Measurements from ENCODE around the gene PNPLA8. TPM values are rescaled to one million over a fixed set of nuclear protein-coding genes. Genes with fewer than 3 reads are reported as not detected.

PNPLA8 gene
- total RNA-seq, 4 donors from 2014 or later, result 28.0 to 49.2 (median 37.8) TPM

GRCh38 chr7:108455998-108456677, 69.8 kb downstream of the PNPLA8 start, which contains the start of gene NRCAM:
Gene NRCAM (minus strand): TSS chr7:108456436. CDS start chr7:108240064, 216,372 bp downstream.
- Histone ChIP-seq H3K4me3 (peak within 1 kb of the TSS; percentile 34 to 63 (median 52)), H3K36me3 (no peaks in the 10 kb centered on the region), H3K4me1 (peaks cover 0 to 37% (median 11%) of the 10 kb centered on the region in 4 donors), H3K27ac (peak within 1 kb of the TSS; percentile 34 to 84 (median 62)), H3K9me3 (no peaks in the 10 kb centered on the region), H3K27me3 (peaks cover 0 to 49% of the 10 kb centered on the region in 2 donors)
- WGBS, 2 donors, result 0% methylated on average over 1 to 49 of the region's 81 CpGs
- no peak for DNase-seq (ENCODE audit: low spot score in 2 of 2)
- TF ChIP-seq, protein P1, sequence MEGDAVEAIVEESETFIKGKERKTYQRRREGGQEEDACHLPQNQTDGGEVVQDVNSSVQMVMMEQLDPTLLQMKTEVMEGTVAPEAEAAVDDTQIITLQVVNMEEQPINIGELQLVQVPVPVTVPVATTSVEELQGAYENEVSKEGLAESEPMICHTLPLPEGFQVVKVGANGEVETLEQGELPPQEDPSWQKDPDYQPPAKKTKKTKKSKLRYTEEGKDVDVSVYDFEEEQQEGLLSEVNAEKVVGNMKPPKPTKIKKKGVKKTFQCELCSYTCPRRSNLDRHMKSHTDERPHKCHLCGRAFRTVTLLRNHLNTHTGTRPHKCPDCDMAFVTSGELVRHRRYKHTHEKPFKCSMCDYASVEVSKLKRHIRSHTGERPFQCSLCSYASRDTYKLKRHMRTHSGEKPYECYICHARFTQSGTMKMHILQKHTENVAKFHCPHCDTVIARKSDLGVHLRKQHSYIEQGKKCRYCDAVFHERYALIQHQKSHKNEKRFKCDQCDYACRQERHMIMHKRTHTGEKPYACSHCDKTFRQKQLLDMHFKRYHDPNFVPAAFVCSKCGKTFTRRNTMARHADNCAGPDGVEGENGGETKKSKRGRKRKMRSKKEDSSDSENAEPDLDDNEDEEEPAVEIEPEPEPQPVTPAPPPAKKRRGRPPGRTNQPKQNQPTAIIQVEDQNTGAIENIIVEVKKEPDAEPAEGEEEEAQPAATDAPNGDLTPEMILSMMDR (IDR thresholded peaks at IDR 0.05), result no peak
- TF ChIP-seq POLR2A (IDR thresholded peaks at IDR 0.05) (no peak), EP300 (IDR thresholded peaks at IDR 0.05) (no peak)

DNA sequence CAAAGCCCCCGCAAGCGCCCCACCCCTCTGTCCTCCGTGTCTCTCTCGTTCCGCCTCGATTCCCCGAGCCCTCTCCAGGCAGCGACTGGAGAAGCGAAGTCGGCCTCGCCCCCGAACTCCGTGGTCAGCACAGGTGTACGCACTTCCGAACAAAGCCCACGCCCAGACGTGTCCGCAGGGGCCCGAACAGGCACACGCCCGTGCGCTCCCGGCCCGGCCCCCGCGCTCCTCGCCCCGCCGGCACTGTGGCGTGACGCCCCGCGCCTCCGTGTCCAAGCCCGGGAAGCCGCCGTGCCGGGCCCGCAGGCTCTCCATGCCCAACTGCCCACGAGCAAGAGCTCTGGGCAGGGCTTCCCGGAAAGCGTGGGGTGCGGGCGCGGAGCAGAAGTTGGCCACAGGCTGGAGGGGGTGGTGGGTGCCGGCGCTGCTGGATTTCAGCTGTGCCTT, 70.4 kb downstream of the PNPLA8 start:
- Histone ChIP-seq H3K27ac (peak overlapping the region; percentile 34 to 84 (median 62)), H3K36me3 (no peaks in the 10 kb centered on the region), H3K4me1 (peaks cover 0 to 37% (median 11%) of the 10 kb centered on the region in 4 donors), H3K9me3 (no peaks in the 10 kb centered on the region), H3K27me3 (peaks cover 0 to 54% of the 10 kb centered on the region in 2 donors), H3K4me3 (peak overlapping the region; percentile 34 to 63 (median 52))
- no peak for TF ChIP-seq EP300 (IDR thresholded peaks at IDR 0.05)
- TF ChIP-seq, protein P1 (IDR thresholded peaks at IDR 0.05), result no peak
- no peak for TF ChIP-seq POLR2A (IDR thresholded peaks at IDR 0.05)
- no peak for DNase-seq (ENCODE audit: low spot score in 2 of 2)
- WGBS, 2 donors, result 1% methylated on average over 10 to 16 of the region's 47 CpGs

DNA sequence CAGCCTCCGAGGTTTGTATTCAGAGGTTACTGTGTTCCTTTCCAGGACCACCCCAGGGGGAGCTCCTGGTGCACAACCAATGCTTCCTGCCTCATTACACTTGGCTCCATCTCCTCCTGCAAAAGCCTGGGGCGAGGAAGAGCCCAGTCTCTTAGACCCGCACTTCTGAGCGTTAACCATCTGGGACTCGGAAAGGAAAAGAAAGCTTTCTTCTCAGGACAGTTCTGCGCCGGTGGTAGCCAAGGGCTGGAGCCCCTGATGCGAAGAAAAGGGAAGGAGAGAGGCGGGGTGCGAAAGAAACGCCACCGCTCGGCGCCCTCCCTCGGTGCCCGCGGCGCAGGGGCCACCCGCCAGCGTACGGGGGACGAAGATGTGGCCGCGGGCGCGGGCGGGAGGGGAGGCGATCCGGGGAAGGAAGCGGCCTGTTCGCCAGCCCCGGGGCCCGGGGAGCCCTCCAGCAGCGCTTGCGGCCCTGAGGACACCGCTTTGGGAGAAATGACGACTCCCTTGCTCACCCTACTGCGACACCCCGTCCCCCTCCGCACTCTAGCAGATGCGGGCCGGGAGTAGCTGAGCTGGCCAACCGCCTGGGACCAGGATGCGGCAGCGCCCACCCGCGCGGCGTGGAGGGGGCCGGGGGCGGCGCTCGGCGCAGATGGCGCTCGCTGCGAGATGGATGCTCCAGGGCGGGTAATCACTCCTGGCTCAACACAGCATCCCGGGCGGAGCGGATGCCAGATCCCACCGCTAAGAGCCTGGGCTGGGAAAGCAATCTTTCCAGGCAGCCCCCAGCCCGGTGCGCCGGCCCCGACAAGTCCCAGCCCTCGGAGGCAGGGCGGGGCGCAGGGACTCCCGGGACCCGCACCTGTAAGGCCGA, 71.0 kb downstream of the PNPLA8 start:
- peaks cover 0 to 58% of the 10 kb centered on the region in 2 donors for H3K27me3 ChIP-seq
- peak overlapping the region; percentile 34 to 63 (median 52) for H3K4me3 ChIP-seq
- 0% methylated on average over 41 to 48 of the region's 72 CpGs for WGBS, 2 donors
- peak overlapping the region; percentile 34 to 84 (median 62) for H3K27ac ChIP-seq
- TF ChIP-seq POLR2A (IDR thresholded peaks at IDR 0.05) (no peak), EP300 (IDR thresholded peaks at IDR 0.05) (peak in 1 of 2 donors; percentile 31)
- no peaks in the 10 kb centered on the region for H3K9me3 ChIP-seq
- peaks cover 0 to 37% (median 11%) of the 10 kb centered on the region in 4 donors for H3K4me1 ChIP-seq
- H3K36me3 ChIP-seq, result no peaks in the 10 kb centered on the region
- DNase-seq (ENCODE audit: low spot score in 2 of 2), result no peak

GRCh38 chr7:108454317-108454673, 71.6 kb downstream of the PNPLA8 start:
- no peak for DNase-seq (ENCODE audit: low spot score in 2 of 2)

DNA sequence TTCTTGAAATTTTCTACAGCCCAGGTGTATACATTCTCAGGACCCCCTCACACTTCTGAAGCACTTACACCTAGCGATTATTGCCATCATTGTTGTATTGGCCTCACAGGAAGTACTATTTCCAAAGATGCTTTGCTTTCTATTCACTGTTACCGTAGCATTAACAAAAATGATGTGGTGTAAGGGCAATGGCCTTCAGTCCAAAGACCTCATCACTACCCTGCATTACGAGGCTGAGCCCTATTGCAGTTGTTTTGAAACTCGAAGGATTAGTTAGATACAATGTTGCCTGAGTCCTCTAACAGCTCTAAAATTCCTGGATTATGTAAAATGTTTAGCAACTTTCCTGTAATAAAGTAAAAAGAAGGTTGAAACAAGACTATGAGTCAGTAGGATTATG, 72.6 kb downstream of the PNPLA8 start:
- Histone ChIP-seq H3K27ac (peak overlapping the region in 1 of 4 donors; percentile 80), H3K27me3 (peaks cover 0 to 52% of the 10 kb centered on the region in 2 donors), H3K9me3 (no peaks in the 10 kb centered on the region), H3K4me3 (no peak overlapping the region), H3K4me1 (peaks cover 0 to 37% (median 11%) of the 10 kb centered on the region in 4 donors), H3K36me3 (no peaks in the 10 kb centered on the region)
- 85 to 96% methylated on average over 4 of the region's 4 CpGs for WGBS, 2 donors
- no peak for DNase-seq (ENCODE audit: low spot score in 2 of 2)
- TF ChIP-seq, protein P1 (IDR thresholded peaks at IDR 0.05), result no peak
- no peak for TF ChIP-seq EP300 (IDR thresholded peaks at IDR 0.05)

More at GRCh38 chr7:108454317-108454673, 71.6 kb downstream of the PNPLA8 start:
- Histone ChIP-seq H3K27me3 (peaks cover 0 to 56% of the 10 kb centered on the region in 2 donors), H3K9me3 (no peaks in the 10 kb centered on the region), H3K36me3 (no peaks in the 10 kb centered on the region), H3K27ac (peak overlapping the region in 2 of 4 donors; percentile 80 to 84), H3K4me3 (peak overlapping the region; percentile 34 to 63 (median 52)), H3K4me1 (peaks cover 0 to 37% (median 11%) of the 10 kb centered on the region in 4 donors)
- WGBS, 2 donors, result 47 to 54% methylated on average over 4 of the region's 4 CpGs
- no peak for TF ChIP-seq EP300 (IDR thresholded peaks at IDR 0.05)
- TF ChIP-seq POLR2A (IDR thresholded peaks at IDR 0.05), result no peak
- TF ChIP-seq, protein P1 (IDR thresholded peaks at IDR 0.05), result no peak

Data from tibial nerve (tissue), 4 donors.